NCI-H82 treated with DMSO at 0.1 percent for 48 hours (cell line): ENCODE measurements around the gene DOK7.

ENCODE experiments used
- DNase-seq: peaks from one replicate; lab custom pipeline; 2025; ENCODE audit not compliant: unreplicated experiment; lab: John Stamatoyannopoulos, UW

The DOK7 gene

GRCh38 chr4:3427706-3428446 is 35.2 kb upstream of the DOK7 start:
- DNase-seq = no peak

- no peak for DNase-seq
Observed at GRCh38 chr4:3429651-3430050, 33.5 kb upstream of the DOK7 start.

GRCh38 chr4:3430524-3430923 is 32.6 kb upstream of the DOK7 start:
- no peak for DNase-seq

- DNase-seq = no peak
Observed at GRCh38 chr4:3431446-3431993, 31.6 kb upstream of the DOK7 start.

- no peak for DNase-seq
Observed at GRCh38 chr4:3432381-3432790, 30.7 kb upstream of the DOK7 start.

- DNase-seq = no peak
Observed at GRCh38 chr4:3433138-3433869, 29.8 kb upstream of the DOK7 start.

GRCh38 chr4:3434881-3435685 is 28.0 kb upstream of the DOK7 start:
- DNase-seq = no peak

- DNase-seq = no peak
Observed at GRCh38 chr4:3435686-3435956, 27.5 kb upstream of the DOK7 start.

GRCh38 chr4:3436048-3436797 is 26.9 kb upstream of the DOK7 start:
- no peak for DNase-seq

GRCh38 chr4:3436798-3437581 is 26.1 kb upstream of the DOK7 start:
- no peak for DNase-seq

GRCh38 chr4:3437582-3437936 is 25.5 kb upstream of the DOK7 start:
- no peak for DNase-seq

- no peak for DNase-seq
Observed at GRCh38 chr4:3437998-3438846, 24.9 kb upstream of the DOK7 start.

GRCh38 chr4:3438847-3439180 is 24.3 kb upstream of the DOK7 start:
- DNase-seq = no peak

- no peak for DNase-seq
Observed at GRCh38 chr4:3439391-3439790, 23.7 kb upstream of the DOK7 start.

- no peak for DNase-seq
Observed at GRCh38 chr4:3440011-3440410, 23.1 kb upstream of the DOK7 start.

- no peak for DNase-seq
Observed at GRCh38 chr4:3440979-3441500, 22.1 kb upstream of the DOK7 start.

GRCh38 chr4:3441501-3442459 is 21.3 kb upstream of the DOK7 start, which contains the start of gene HGFAC:
TSS of gene HGFAC (plus strand) at chr4:3441968. CDS start at chr4:3442002, 34 bp downstream.
- DNase-seq = no peak

GRCh38 chr4:3442460-3442958 is 20.6 kb upstream of the DOK7 start:
- no peak for DNase-seq
